Astrocyte (in vitro differentiated cells and primary cell): ENCODE data around the gene USP33.

Experiments
- EZH2 ChIP-seq: IDR thresholded peaks from 2 replicates; pipeline ENCODE4 v1.6.1; 2012; ENCODE audit warnings: mild to moderate bottlenecking, low read length, inconsistent platforms; ENCODE audit not compliant: insufficient read depth
- TF ChIP-seq, protein P1 (sequence below): IDR thresholded peaks from 2 replicates; pipeline ENCODE4 v1.5.1; 2011; ENCODE audit warnings: low read depth, mild to moderate bottlenecking, inconsistent platforms, low read length, moderate library complexity; ENCODE audit not compliant: insufficient read depth

GRCh38 chr1:77661696-77662095, 98.0 kb downstream of the USP33 start:
- TF ChIP-seq, protein P1, sequence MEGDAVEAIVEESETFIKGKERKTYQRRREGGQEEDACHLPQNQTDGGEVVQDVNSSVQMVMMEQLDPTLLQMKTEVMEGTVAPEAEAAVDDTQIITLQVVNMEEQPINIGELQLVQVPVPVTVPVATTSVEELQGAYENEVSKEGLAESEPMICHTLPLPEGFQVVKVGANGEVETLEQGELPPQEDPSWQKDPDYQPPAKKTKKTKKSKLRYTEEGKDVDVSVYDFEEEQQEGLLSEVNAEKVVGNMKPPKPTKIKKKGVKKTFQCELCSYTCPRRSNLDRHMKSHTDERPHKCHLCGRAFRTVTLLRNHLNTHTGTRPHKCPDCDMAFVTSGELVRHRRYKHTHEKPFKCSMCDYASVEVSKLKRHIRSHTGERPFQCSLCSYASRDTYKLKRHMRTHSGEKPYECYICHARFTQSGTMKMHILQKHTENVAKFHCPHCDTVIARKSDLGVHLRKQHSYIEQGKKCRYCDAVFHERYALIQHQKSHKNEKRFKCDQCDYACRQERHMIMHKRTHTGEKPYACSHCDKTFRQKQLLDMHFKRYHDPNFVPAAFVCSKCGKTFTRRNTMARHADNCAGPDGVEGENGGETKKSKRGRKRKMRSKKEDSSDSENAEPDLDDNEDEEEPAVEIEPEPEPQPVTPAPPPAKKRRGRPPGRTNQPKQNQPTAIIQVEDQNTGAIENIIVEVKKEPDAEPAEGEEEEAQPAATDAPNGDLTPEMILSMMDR: no peak
- no peak for TF ChIP-seq EZH2
